ENCODE results near the gene NGEF.

- TF ChIP-seq FOXM1 (IDR thresholded peaks at IDR 0.05; ENCODE audit: borderline replicate concordance, low read depth) (no peak), TEAD4 (IDR thresholded peaks at IDR 0.05) (no peak), CEBPB (IDR thresholded peaks at IDR 0.05) (no peak)
- TF ChIP-seq, protein P1, sequence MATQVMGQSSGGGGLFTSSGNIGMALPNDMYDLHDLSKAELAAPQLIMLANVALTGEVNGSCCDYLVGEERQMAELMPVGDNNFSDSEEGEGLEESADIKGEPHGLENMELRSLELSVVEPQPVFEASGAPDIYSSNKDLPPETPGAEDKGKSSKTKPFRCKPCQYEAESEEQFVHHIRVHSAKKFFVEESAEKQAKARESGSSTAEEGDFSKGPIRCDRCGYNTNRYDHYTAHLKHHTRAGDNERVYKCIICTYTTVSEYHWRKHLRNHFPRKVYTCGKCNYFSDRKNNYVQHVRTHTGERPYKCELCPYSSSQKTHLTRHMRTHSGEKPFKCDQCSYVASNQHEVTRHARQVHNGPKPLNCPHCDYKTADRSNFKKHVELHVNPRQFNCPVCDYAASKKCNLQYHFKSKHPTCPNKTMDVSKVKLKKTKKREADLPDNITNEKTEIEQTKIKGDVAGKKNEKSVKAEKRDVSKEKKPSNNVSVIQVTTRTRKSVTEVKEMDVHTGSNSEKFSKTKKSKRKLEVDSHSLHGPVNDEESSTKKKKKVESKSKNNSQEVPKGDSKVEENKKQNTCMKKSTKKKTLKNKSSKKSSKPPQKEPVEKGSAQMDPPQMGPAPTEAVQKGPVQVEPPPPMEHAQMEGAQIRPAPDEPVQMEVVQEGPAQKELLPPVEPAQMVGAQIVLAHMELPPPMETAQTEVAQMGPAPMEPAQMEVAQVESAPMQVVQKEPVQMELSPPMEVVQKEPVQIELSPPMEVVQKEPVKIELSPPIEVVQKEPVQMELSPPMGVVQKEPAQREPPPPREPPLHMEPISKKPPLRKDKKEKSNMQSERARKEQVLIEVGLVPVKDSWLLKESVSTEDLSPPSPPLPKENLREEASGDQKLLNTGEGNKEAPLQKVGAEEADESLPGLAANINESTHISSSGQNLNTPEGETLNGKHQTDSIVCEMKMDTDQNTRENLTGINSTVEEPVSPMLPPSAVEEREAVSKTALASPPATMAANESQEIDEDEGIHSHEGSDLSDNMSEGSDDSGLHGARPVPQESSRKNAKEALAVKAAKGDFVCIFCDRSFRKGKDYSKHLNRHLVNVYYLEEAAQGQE (IDR thresholded peaks at IDR 0.05; ENCODE audit: low read depth), result no peak
Observed at GRCh38 chr2:232941400-232941799, 71.7 kb downstream of the NGEF start.
